Activated T-cell treated with anti-CD3 and anti-CD28 coated beads, Interleukin-2, amount 50 U/mL, for 1 hour (primary cell): Measurements from ENCODE around the gene ALKBH5.

Source experiments
- DNase-seq: peaks from one replicate; pipeline ENCODE4 v3.0.0-alpha.2; 2020

ALKBH5 gene

DNA sequence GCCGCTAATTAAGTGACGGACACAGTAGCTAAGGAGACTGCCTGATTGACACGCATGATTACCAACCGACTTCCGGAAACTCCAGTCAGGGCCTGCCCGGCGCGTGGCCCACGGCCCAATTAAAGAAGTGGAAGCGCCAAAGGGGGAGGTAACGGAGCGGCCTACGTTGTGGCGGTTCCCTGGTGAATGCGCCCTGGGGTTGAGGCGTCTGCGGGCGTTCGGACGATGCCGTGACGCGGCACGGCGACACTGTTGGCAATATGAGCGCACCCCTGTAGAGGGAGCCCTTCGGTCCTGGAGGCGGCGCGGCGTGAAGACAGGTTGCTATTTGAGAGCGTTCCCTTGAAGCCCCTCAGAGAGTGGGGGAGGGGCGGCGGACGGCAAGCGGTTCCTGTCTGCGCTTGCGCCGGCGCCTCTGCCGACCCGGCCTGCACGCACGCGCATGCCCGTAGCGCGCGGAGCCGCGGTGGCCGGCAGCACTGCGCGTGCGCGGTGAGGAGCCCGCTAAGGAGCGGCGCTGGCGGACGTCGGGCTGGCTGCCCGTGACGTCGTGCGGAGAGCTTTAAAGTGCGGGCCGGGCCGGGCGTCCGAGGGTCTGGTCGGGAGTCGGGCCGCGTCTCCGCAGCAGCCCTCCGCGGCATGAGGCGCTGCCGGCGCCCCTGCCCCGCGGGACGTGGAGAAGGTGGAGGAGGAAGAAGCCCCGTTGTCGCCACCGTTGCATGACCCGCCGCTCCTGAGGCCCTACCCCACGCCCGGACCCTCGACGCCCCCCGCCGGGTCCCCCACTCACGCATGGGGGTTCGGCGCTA, at the start of gene ALKBH5:
ALKBH5 (plus strand) TSS at position 495 of the 809 bp plus-strand sequence. CDS start 416 bp downstream, outside the sequence.
- peak; percentile 98 for DNase-seq

- no peak for DNase-seq
Measured at GRCh38 chr17:18136357-18136756, 47.3 kb upstream of the ALKBH5 start.

- DNase-seq = no peak
Measured at GRCh38 chr17:18138065-18138749, 45.4 kb upstream of the ALKBH5 start.

DNA sequence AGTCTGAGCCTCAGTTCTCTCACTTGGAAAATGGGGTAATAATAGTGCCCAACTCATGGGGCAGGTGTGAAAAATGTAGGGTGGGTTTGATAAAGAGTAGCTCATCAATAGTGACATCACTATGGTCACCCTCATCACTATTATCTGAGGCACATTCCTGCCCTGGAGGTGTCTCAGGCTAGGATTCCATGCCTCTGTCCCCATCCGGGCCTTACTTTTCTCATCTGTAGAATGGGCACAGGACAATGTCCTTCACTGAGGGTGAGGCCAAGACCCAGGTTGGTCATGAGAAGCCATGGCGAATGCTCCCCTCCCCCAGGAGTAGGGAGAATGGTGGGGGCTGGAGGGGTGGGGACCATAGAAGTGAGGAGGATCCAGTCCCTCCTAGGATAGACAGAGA, 44.5 kb upstream of the ALKBH5 start:
- DNase-seq = no peak

- no peak for DNase-seq
Measured at GRCh38 chr17:18139498-18139897, 44.1 kb upstream of the ALKBH5 start.

DNA sequence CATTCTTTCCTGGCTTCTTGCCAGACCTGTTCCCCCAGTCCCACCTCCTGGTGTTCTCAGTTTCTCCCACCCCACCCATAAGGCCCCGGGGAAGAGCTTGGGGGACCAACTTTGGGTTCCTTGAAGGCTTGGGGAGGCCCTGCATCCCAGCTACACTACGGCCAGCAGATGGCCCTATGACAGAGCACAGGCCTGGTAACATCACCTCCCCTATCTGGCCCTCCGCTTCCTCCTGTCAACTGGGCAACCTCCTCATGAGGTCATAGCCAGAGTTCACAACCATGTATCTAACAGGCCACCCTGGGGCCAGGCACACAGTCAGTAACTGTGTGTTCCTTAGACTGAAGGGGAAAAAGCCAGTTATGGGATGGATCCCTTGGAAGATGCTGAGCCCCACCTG, 43.7 kb upstream of the ALKBH5 start:
- no peak for DNase-seq

- DNase-seq = no peak
Measured at GRCh38 chr17:18140648-18141047, 43.0 kb upstream of the ALKBH5 start.

DNA sequence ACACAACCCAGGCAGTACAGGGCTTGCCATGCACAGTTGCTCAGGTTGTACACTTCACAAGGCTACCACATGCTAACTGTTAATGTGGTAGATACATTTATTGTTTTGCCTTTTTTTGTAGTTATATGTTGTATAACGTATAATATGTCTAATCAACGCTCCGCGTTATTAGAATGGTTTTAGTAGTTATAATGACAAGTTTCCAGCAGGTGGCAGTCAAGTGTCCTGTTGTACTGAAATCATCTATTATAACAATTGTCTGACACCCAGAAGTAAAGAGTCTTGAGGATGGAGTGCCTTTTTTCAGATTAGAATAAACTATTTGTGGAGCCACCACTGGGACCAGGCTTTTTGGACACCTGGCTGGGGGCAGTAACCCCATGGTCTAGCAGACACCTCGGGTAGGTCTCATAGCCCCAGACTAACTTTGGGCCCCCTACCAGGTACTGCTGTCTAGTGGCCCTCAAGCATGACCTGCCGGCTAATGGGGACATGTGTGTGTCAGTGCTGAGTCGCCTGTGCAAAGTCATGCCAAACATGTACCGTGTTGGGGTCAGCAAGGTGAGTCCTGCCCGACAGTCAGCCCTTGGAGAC, 42.3 kb upstream of the ALKBH5 start:
- no peak for DNase-seq

DNA sequence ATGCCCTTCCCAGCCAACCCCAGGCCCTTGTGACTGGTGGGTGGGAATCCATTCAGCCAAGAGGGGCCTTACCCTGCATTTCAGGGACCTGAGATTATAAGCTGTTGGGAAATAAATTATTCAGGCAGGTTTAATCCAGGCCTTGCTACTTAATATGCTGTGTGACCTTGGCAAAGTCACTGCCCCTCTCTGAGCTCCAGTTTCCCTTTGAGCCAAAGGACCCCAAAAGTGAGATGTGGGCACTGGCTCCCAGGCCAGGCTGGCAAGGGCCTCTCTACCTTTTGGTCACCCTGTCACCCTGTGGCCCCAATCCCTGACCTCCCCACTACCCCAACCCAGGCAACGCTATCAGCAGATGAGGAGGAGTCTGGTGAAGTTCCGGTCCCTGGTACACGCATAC, 41.2 kb upstream of the ALKBH5 start:
- no peak for DNase-seq

- no peak for DNase-seq
Measured at GRCh38 chr17:18143044-18143936, 40.3 kb upstream of the ALKBH5 start.

DNA sequence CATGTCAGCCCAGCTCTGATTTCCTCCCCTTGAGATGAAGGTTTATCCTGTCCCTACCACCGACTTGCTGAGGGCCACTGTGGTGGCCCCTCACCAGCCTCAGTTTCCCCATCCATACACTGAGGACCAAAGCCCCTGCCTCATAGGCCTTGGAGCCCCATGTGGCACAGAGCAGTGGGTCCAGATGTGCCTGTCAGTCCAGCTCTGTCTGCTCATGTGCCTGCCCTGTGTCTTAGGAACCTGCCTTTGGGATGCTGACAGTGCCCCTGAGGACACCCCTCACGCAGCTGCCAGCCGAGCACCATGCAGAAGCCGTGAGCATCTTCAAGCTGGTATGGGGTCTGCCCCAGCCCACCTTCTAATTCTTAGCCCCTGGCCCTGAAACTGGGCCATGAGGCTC, 39.4 kb upstream of the ALKBH5 start:
- no peak for DNase-seq

- no peak for DNase-seq
Measured at GRCh38 chr17:18144855-18145254, 38.8 kb upstream of the ALKBH5 start.

DNA sequence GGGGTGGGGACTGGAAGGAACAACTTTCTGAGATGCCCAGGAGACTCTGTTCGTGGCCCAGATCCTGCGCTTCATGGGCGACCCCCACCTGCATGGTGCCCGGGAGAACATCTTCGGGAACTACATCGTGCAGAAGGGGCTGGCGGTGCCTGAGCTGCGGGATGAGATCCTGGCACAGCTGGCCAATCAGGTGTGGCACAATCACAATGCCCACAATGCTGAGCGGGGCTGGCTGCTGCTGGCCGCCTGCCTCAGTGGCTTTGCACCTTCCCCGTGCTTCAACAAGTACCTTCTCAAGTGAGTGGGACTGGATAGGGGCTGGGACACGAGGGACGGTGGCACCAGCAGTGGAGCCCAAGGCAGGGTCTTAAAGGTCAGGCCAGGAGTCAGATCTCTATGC, 37.8 kb upstream of the ALKBH5 start:
- no peak for DNase-seq

DNA sequence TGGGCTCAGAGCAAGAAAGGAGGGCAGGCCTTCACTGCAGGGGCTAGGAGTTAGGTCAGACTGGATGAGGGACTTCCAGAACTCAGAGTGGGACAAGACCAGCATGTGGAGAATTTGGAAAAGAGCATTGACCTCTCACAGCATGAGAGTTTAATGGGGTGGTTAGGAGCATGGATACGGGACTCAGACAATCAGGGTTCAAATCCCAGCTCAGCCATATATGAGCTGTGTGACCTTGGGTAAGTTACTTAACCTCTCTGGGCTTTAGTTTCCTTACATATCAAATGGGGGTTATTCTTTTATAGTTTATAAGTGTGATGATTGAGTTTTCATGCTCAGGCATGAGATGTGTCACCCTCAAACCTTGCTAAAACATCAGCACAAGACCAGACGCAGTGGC, 37.4 kb upstream of the ALKBH5 start:
- DNase-seq = no peak

DNA sequence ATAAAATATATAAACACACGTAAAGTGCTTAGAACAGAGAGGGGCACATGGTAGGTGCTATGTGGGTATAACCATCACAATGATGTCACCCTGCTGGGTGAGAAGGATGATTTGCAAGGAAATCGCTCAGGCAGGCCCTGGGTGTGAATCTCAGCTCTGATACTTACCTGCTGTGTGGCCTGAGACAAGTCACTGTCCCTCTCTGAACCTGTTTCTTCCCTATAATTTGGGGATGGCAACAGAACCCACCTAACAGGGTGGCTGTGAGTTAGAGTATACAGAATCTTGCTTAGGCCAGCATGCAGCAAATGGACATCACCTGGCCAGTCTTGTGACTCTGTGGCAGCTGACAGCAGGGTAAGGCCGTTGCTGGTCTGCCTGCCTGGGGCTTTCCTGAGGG, 36.6 kb upstream of the ALKBH5 start:
- no peak for DNase-seq

- no peak for DNase-seq
Measured at GRCh38 chr17:18148586-18148985, 35.0 kb upstream of the ALKBH5 start.

GRCh38 chr17:18151290-18151689, 32.3 kb upstream of the ALKBH5 start:
- no peak for DNase-seq

DNA sequence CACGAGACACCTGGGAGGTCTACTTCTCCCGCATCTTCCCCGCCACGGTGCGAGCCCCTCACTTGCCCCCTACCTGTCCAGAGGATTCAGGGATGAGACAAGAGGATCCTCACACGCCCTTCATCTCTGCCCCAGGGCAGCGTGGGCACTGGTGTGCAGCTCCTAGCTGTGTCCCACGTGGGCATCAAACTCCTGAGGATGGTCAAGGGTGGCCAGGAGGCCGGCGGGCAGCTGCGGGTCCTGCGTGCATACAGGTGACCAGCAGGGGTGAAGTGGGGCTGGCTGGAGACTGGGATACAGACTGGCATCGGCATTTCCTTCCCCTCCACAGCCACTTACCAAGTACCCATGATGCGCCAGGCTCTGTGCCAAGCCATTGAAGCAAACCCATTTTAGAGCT, 28.4 kb upstream of the ALKBH5 start:
- no peak for DNase-seq

DNA sequence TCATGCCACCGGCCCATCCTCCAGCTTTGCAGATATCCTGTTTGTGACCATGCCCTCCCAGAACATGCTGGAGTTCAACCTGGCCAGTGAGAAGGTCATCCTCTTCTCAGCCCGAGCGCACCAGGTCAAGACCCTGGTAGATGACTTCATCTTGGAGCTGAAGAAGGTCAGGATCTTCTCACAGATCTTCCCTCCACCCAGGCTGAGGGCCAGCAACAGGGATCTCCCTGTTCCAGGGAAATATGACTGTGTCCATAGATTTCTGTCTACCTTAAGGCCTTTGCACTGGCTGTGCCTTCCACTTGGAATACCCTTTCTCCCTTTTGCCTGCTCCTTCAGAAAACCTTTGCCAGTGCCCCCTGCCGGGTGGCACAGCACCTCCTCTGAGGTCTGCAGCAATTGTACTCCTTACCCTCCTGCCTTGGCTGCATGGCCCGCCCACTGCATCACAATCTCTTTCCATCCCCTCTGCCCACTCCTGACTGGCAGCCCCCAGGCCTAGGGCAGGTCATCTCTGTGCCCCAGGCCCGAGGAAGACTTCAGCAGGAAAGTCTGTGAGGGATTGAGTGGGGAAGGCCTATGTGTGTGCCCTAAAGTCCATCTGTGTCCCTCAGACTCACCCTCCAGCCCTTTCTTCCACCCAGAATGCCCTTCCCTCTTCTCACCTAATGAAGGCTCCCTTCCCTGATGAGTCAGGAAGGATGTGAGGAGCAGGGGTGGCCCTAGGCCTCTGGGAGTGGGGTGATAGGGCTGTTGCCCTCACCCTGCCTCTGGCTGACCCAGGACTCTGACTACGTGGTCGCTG, 27.3 kb upstream of the ALKBH5 start:
- no peak for DNase-seq

- no peak for DNase-seq
Measured at GRCh38 chr17:18156976-18157280, 26.7 kb upstream of the ALKBH5 start.

DNA sequence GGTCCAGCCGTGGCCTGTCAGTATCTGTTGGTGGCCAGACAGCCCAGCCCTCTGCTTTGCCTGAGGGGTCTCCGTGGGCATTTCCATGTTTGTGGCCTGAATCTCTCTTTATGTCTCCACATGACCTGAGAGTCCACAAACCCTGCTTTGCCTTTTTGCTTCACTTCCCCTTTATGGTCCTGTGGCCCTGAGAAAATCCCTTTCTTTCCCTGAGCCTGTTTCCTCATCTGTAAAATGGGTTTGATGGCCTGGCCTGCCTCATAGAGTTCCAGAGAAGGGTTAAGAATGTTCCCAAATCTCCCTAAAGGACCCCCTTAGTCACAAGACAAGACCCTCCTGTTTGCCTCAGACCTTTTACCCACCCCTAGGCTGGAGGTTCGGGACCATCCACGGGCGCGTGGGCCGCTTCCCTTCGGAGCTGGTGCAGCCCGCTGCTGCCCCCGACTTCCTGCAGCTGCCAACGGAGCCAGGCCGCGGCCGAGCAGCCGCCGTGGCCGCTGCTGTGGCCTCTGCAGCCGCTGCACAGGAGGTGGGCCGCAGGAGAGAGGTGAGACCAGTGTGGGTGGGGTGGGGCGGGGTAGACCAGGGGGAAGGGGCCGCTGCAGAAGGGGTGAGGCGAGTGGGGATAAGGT, 26.2 kb upstream of the ALKBH5 start:
- DNase-seq = no peak
